WTC11 (cell line): Measurements from ENCODE around the gene DTHD1.

Experiments used
- CTCF ChIP-seq: fragments of 200-600 bp; IDR thresholded peaks from 2 replicates; pipeline ENCODE4 v1.8.0; 2022; ENCODE audit warnings: antibody characterized with exemption
- MAX ChIP-seq: sonication (generic); formaldehyde crosslinking; IDR thresholded peaks from 2 replicates; pipeline ENCODE4 v1.8.0; 2022; ENCODE audit warnings: mild to moderate bottlenecking, missing genetic modification reagents
- MYBL2 ChIP-seq: sonication (generic); formaldehyde crosslinking; IDR thresholded peaks from 2 replicates; pipeline ENCODE4 v1.8.1; 2023; ENCODE audit warnings: mild to moderate bottlenecking, moderate library complexity, missing genetic modification reagents
- RELA ChIP-seq: sonication (generic); formaldehyde crosslinking; IDR thresholded peaks from 2 replicates; pipeline ENCODE4 v1.8.1; 2022; ENCODE audit warnings: missing genetic modification reagents, mild to moderate bottlenecking, borderline replicate concordance
- SP1 ChIP-seq: sonication (generic); formaldehyde crosslinking; conservative IDR thresholded peaks from 2 replicates; pipeline ENCODE4 v1.8.1; 2022; ENCODE audit warnings: missing genetic modification reagents
- TEAD1 ChIP-seq: sonication (generic); formaldehyde crosslinking; IDR thresholded peaks from 2 replicates; pipeline ENCODE4 v1.8.0; 2022; ENCODE audit warnings: mild to moderate bottlenecking, missing genetic modification reagents

GRCh38 chr4:36358173-36358572 is 76.8 kb downstream of the DTHD1 start:
- TF ChIP-seq SP1 (CRISPR knock-in tag): no peak
- no peak for TF ChIP-seq TEAD1 (CRISPR knock-in tag)
- no peak for TF ChIP-seq MYBL2 (CRISPR knock-in tag)
- TF ChIP-seq CTCF: no peak
- no peak for TF ChIP-seq MAX (CRISPR knock-in tag)
- no peak for TF ChIP-seq RELA (CRISPR knock-in tag)
